HG02884 (cell line): Measurements from ENCODE around the gene RAD17.
"Not testable (repeated sequence)": the region's sequence is repeated elsewhere in the genome, so short reads cannot be mapped to it uniquely, and the experiment has no call there.

ENCODE experiments used
- ATAC-seq: cut with Tn5 transposase; IDR thresholded peaks from one replicate; pipeline ENCODE4 v1.9.1; 2021; ENCODE audit warnings: mild to moderate bottlenecking, moderate library complexity; ENCODE audit not compliant: unreplicated experiment

Gene RAD17

GRCh38 chr5:69455428-69455988, 85.9 kb downstream of the RAD17 start:
- ATAC-seq = not testable (repeated sequence)

GRCh38 chr5:69462170-69462569, 92.6 kb downstream of the RAD17 start:
- no peak for ATAC-seq
